ENCODE data around the gene MLLT3.

- TF ChIP-seq CTCF (IDR thresholded peaks at IDR 0.05): no peak
- TF ChIP-seq POLR2A (IDR thresholded peaks at IDR 0.05): no peak
Observed at GRCh38 chr9:20659474-20659967, 37.2 kb upstream of the MLLT3 start.
